Measurements from ENCODE around the gene AK5.

AK5 gene

DNA sequence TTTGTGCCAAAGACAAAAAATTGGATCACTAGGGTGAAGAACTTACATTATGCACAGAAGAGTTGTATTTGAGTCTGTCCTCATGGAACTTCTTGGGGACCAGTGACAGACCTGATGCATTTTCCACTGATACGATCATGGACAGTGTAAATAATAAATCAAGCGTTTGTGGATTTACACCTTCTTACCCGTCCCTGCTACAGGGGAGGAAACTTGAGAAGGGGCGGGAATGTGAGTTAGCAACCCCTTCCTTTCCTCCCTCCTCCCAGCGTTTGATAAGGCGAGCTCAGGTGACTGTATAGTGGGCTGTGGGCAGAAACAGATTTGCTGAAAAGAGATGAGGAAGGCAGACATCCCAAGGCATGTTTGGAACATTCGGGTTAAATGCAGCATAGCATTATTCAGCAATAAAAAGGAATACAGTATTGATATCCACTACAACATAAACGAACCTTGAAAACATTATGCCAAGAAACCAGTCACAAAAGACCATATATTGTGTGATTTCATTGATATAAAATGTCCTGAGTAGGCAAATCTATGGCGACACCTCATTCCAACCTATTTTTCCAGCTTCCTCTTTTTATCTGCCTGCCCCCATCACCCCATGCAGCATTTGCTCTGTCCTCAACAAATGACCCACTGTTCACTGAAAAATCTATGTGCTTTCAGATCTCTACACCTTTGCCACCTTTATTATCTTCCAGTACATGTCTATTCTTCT lies 271.9 kb downstream of the AK5 start:
- H3K79me2 ChIP-seq (ENCODE audit: insufficient read depth, low read length), result no peaks in the 10 kb centered on the region
- H3K4me2 ChIP-seq (ENCODE audit: low read depth, low read length, poor library complexity, severe bottlenecking), result no peak overlapping the region
- H3K9me2 ChIP-seq (replicated peaks; ENCODE audit: low read depth, low read length), result no peaks in the 10 kb centered on the region
- H3K4me3 ChIP-seq (ENCODE audit: low read length, poor library complexity, severe bottlenecking), result no peak overlapping the region
- no peaks in the 10 kb centered on the region for H3K36me3 ChIP-seq (ENCODE audit: insufficient read depth, low read length)
- H3K27me3 ChIP-seq (ENCODE audit: insufficient read depth, low read length, poor library complexity, severe bottlenecking), result no peaks in the 10 kb centered on the region
- TF ChIP-seq CTCF (conservative IDR thresholded peaks at IDR 0.05; ENCODE audit: low read length), result no peak
- TF ChIP-seq EZH2phosphoT487 (IDR thresholded peaks at IDR 0.05; ENCODE audit: borderline replicate concordance), result no peak
- no peak overlapping the region for H2AFZ ChIP-seq (ENCODE audit: low read length)
- H3K4me1 ChIP-seq (ENCODE audit: insufficient read depth, low read length, poor library complexity, severe bottlenecking), result peaks cover 13% of the 10 kb centered on the region
- no peak overlapping the region for H3K9ac ChIP-seq (ENCODE audit: low read depth, low read length, poor library complexity, severe bottlenecking)
- H4K20me1 ChIP-seq (ENCODE audit: insufficient read depth, low read length, poor library complexity, severe bottlenecking), result no peaks in the 10 kb centered on the region
- no peaks in the 10 kb centered on the region for H3F3A ChIP-seq (ENCODE audit: low read depth)
- no peaks in the 10 kb centered on the region for H3K9me3 ChIP-seq (ENCODE audit: insufficient read depth, low read depth, low read length)

DNA sequence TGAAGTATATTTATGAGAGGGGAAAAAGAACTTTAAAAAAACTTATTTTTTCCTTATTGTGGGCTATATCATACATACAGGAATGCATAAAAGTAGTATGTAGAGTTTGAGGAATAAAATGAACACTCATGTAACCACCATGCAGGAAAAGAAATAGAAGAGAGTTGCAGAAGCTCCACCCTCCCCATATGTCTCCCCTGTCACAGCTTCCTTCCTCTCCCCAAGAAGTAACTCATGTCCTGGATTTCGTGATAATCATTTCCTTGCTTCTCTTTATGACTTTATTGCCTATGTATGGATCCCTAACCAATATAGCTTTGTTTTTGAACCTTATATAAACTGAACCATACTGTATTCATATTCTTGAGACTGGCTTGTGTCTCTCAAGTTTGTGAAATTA lies 274.2 kb downstream of the AK5 start:
- no peak for TF ChIP-seq EZH2phosphoT487 (IDR thresholded peaks at IDR 0.05; ENCODE audit: borderline replicate concordance)
- TF ChIP-seq CTCF (conservative IDR thresholded peaks at IDR 0.05; ENCODE audit: low read length), result no peak
- Histone ChIP-seq H2AFZ (ENCODE audit: low read length) (no peak overlapping the region), H4K20me1 (ENCODE audit: insufficient read depth, low read length, poor library complexity, severe bottlenecking) (no peaks in the 10 kb centered on the region), H3F3A (ENCODE audit: low read depth) (no peaks in the 10 kb centered on the region), H3K4me3 (ENCODE audit: low read length, poor library complexity, severe bottlenecking) (no peak overlapping the region), H3K9me2 (replicated peaks; ENCODE audit: low read depth, low read length) (no peaks in the 10 kb centered on the region), H3K9me3 (ENCODE audit: insufficient read depth, low read depth, low read length) (no peaks in the 10 kb centered on the region), H3K27me3 (ENCODE audit: insufficient read depth, low read length, poor library complexity, severe bottlenecking) (no peaks in the 10 kb centered on the region), H3K9ac (ENCODE audit: low read depth, low read length, poor library complexity, severe bottlenecking) (no peak overlapping the region), H3K36me3 (ENCODE audit: insufficient read depth, low read length) (no peaks in the 10 kb centered on the region; the same call in 1 of the 2 replicates), H3K4me2 (ENCODE audit: low read depth, low read length, poor library complexity, severe bottlenecking) (peak overlapping the region; percentile 12), H3K4me1 (ENCODE audit: insufficient read depth, low read length, poor library complexity, severe bottlenecking) (peaks cover 12% of the 10 kb centered on the region), H3K79me2 (ENCODE audit: insufficient read depth, low read length) (no peaks in the 10 kb centered on the region)

- Histone ChIP-seq H3K9me3 (ENCODE audit: insufficient read depth, low read depth, low read length) (no peaks in the 10 kb centered on the region), H3K79me2 (ENCODE audit: insufficient read depth, low read length) (no peaks in the 10 kb centered on the region), H2AFZ (ENCODE audit: low read length) (no peak overlapping the region), H3K4me1 (ENCODE audit: insufficient read depth, low read length, poor library complexity, severe bottlenecking) (peaks cover 12% of the 10 kb centered on the region), H3K27me3 (ENCODE audit: insufficient read depth, low read length, poor library complexity, severe bottlenecking) (no peaks in the 10 kb centered on the region), H3K9me2 (replicated peaks; ENCODE audit: low read depth, low read length) (no peaks in the 10 kb centered on the region), H3K9ac (ENCODE audit: low read depth, low read length, poor library complexity, severe bottlenecking) (no peak overlapping the region), H3K4me2 (ENCODE audit: low read depth, low read length, poor library complexity, severe bottlenecking) (no peak overlapping the region), H3K36me3 (ENCODE audit: insufficient read depth, low read length) (no peaks in the 10 kb centered on the region; the same call in 1 of the 2 replicates), H3K4me3 (ENCODE audit: low read length, poor library complexity, severe bottlenecking) (no peak overlapping the region), H3F3A (ENCODE audit: low read depth) (no peaks in the 10 kb centered on the region), H4K20me1 (ENCODE audit: insufficient read depth, low read length, poor library complexity, severe bottlenecking) (no peaks in the 10 kb centered on the region)
- TF ChIP-seq EZH2phosphoT487 (IDR thresholded peaks at IDR 0.05; ENCODE audit: borderline replicate concordance), result no peak
- no peak for TF ChIP-seq CTCF (conservative IDR thresholded peaks at IDR 0.05; ENCODE audit: low read length)
These were observed 275.2 kb downstream of the AK5 start for GRCh38 chr1:77557053-77557452.

All from Loucy (cell line).